ENCODE measurements around the gene DPH6. TPM values are rescaled to one million over a fixed set of nuclear protein-coding genes. Genes with fewer than 3 reads are reported as not detected.
A peak's percentile ranks its signal among the peaks of the same experiment; 100 is the strongest.

DPH6 gene
- total and polyA plus RNA-seq, 2 experiments from 2014 or later: 14.2 to 28.6 TPM

DNA sequence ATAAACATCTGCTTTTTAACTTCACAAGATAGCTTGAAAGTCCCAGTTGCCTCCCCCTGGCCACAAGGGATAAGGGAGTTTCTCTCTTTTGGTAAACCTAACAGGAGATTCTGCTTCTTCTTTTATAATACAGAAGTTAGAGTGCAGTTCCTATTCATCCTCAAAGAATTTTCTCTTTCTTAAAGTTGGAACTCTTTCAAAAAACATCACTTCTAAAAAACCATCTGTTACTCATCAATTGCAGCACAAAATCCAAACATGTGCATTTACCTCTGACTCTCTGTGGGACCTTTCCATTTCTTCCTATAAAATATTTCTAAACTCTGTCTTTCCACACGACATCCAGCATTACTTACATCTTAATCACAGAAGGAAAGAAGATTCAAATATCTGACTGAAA lies 5.1 kb downstream of the DPH6 start:
- no peaks in the 10 kb centered on the region for H3K9me2 ChIP-seq (ENCODE audit: insufficient read depth)
- no peaks in the 10 kb centered on the region for H3K9me3 ChIP-seq (ENCODE audit: low read depth)
- TF ChIP-seq EZH2phosphoT487 (IDR thresholded peaks at IDR 0.05; ENCODE audit: insufficient read depth, low read depth) (no peak), EZH2 (IDR thresholded peaks at IDR 0.05; ENCODE audit: insufficient read depth, poor library complexity, severe bottlenecking) (no peak)
- H3K27ac ChIP-seq: peak overlapping the region; percentile 47
- H3K9ac ChIP-seq: no peak overlapping the region
- H3K27me3 ChIP-seq (replicated peaks; ENCODE audit: insufficient read depth): no peaks in the 10 kb centered on the region
- peaks cover 26% of the 10 kb centered on the region for H3K4me1 ChIP-seq (ENCODE audit: insufficient read depth)
- peak overlapping the region; percentile 55 for H3K4me2 ChIP-seq (ENCODE audit: unreplicated experiment)
- 0 to 4% methylated on average over 1 of the region's 1 CpG for WGBS, 2 experiments (ENCODE audit: low coverage in 1 of 2, low lambda C conversion rate in 2 of 2, missing lambda C conversion rate in 2 of 2)
- H2AFZ ChIP-seq: no peak overlapping the region
- peaks cover 31% of the 10 kb centered on the region for H3F3A ChIP-seq (ENCODE audit: insufficient read depth)
- no peaks in the 10 kb centered on the region for H4K20me1 ChIP-seq (ENCODE audit: insufficient read depth)
- peak; percentile 85 for DNase-seq
- 0 out of 2 replicates have a peak, but pooled peaks cover 15% of the 10 kb centered on the region for H3K36me3 ChIP-seq (ENCODE audit: low read depth)
- H3K4me3 ChIP-seq: peak overlapping the region; percentile 25
- H3K79me2 ChIP-seq (ENCODE audit: insufficient read depth): 0 out of 2 replicates have a peak, but pooled peaks cover 9% of the 10 kb centered on the region
- in situ Hi-C loops (cut with MboI): no loop called here

DNA sequence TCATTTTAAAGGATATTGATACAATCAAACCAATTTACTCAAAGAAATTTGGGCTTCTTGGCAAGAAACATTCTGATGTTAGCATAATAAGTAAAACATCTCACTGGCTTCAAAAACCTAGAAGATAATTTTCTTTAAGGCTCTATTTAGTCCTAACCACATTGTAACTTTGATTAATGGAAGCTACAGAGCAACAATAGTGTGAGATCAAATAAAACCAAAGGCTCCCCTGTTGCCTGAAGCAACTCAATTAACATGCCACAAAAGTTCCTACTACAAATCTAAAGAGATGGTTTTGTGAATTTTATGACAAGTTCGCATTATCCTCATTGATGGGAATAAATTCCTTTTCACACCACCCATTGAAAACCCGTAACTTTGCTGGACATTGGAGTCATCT lies 5.9 kb downstream of the DPH6 start:
- Histone ChIP-seq H3K9me3 (ENCODE audit: low read depth) (no peaks in the 10 kb centered on the region), H3K4me2 (ENCODE audit: unreplicated experiment) (peak overlapping the region; percentile 55), H4K20me1 (ENCODE audit: insufficient read depth) (no peaks in the 10 kb centered on the region), H3K9ac (no peak overlapping the region), H3K79me2 (ENCODE audit: insufficient read depth) (0 out of 2 replicates have a peak, but pooled peaks cover 9% of the 10 kb centered on the region), H3F3A (ENCODE audit: insufficient read depth) (peaks cover 26% of the 10 kb centered on the region), H3K9me2 (ENCODE audit: insufficient read depth) (no peaks in the 10 kb centered on the region), H3K36me3 (ENCODE audit: low read depth) (0 out of 2 replicates have a peak, but pooled peaks cover 15% of the 10 kb centered on the region), H3K4me1 (ENCODE audit: insufficient read depth) (peaks cover 24% of the 10 kb centered on the region), H3K27me3 (replicated peaks; ENCODE audit: insufficient read depth) (no peaks in the 10 kb centered on the region), H3K4me3 (no peak overlapping the region), H3K27ac (peak overlapping the region; percentile 47), H2AFZ (peak overlapping the region; percentile 17; the same call in 1 of the 2 replicates)
- in situ Hi-C loops (cut with MboI): no loop called here
- TF ChIP-seq EZH2 (IDR thresholded peaks at IDR 0.05; ENCODE audit: insufficient read depth, poor library complexity, severe bottlenecking): no peak
- TF ChIP-seq EZH2phosphoT487 (IDR thresholded peaks at IDR 0.05; ENCODE audit: insufficient read depth, low read depth): no peak
- 64 to 70% methylated on average over 2 of the region's 2 CpGs for WGBS, 2 experiments (ENCODE audit: low coverage in 1 of 2, low lambda C conversion rate in 2 of 2, missing lambda C conversion rate in 2 of 2)
- DNase-seq: no peak

DNA sequence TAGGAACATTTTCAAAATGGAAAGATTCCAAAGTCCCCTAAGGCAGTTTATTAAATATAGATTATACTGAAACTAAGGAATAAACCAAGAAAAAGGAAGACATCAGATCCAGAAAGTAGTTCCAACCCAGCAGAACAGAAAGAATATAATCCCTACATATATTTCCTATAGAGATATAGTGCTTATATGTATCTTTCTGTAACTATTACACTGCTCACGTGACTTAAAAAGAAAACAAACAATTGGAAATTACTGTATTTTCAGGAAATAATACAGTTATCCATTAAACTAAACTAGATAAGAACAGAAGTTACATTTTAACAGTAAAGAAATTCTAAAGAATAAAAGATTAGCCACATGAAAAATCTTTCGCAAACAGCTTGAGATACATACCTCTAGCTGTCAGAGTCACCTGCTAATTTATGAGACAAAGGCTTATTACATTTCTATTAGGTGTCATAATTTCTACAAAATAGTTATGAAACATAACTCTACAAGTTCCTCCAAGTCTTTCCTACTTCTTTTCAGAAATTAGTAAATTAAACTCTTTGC lies 10.5 kb downstream of the DPH6 start:
- in situ Hi-C loops (cut with MboI): no loop called here
- TF ChIP-seq EZH2 (IDR thresholded peaks at IDR 0.05; ENCODE audit: insufficient read depth, poor library complexity, severe bottlenecking): no peak
- no peak for TF ChIP-seq EZH2phosphoT487 (IDR thresholded peaks at IDR 0.05; ENCODE audit: insufficient read depth, low read depth)
- WGBS, 2 experiments (ENCODE audit: low coverage in 1 of 2, low lambda C conversion rate in 2 of 2, missing lambda C conversion rate in 2 of 2): 70 to 82% methylated on average over 2 of the region's 2 CpGs

DNA sequence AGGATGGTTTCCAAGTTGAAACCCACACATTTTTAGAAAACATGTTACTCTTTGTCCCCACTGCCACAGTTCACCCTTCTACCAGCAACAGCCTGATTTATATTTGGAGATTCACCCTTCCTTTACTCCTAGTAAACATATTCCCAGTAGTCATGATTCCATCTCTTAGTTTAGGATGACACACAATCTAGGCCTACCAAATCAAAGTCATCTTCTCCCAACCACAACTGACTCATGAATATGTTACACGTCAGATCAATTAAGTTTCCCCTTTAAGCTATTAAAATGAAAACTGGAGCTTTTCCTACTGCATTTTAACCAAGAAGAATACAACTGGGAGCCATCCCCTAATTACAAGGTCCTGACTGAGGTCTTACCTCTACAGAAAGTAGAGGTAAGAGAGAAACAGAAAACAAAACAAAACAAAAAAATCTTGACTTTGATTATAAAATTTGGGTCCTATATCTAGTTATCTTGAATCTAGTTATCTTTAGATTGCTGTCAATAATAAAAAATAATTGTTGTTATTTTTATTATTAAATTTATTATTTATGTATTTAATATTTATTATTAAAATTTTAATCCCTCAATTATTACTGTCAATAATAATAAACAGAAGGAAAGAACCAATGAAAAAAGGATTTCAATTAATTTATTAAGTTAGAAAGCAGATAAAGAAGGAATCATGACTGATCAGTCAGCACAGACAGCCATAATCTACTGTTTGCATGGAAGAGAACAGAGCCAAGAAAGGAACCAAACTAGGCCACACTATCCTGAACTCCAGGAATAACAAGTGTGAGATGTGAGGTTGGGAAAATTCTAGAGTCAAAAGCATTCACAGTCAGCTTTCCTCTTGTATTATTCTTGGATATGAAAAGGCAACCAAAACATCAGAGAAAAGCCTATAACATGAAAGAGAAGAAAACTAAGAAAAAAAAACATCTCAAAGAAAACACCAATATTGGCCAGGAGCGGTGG lies 12.5 kb downstream of the DPH6 start:
- TF ChIP-seq EZH2phosphoT487 (IDR thresholded peaks at IDR 0.05; ENCODE audit: insufficient read depth, low read depth) (no peak), EZH2 (IDR thresholded peaks at IDR 0.05; ENCODE audit: insufficient read depth, poor library complexity, severe bottlenecking) (no peak)
- H3K36me3 ChIP-seq (ENCODE audit: low read depth): 0 out of 2 replicates have a peak, but pooled peaks cover 15% of the 10 kb centered on the region
- H3K9ac ChIP-seq: no peak overlapping the region
- 50 to 52% methylated on average over 2 of the region's 2 CpGs for WGBS, 2 experiments (ENCODE audit: low coverage in 1 of 2, low lambda C conversion rate in 2 of 2, missing lambda C conversion rate in 2 of 2)
- H3K9me2 ChIP-seq (ENCODE audit: insufficient read depth): no peaks in the 10 kb centered on the region
- no peak overlapping the region for H3K4me3 ChIP-seq
- in situ Hi-C loops (cut with MboI): no loop called here
- no peaks in the 10 kb centered on the region for H3F3A ChIP-seq (ENCODE audit: insufficient read depth)
- H4K20me1 ChIP-seq (ENCODE audit: insufficient read depth): no peaks in the 10 kb centered on the region
- H2AFZ ChIP-seq: no peak overlapping the region
- peak; percentile 88 for DNase-seq
- H3K9me3 ChIP-seq (ENCODE audit: low read depth): no peaks in the 10 kb centered on the region
- H3K27me3 ChIP-seq (replicated peaks; ENCODE audit: insufficient read depth): no peaks in the 10 kb centered on the region
- H3K27ac ChIP-seq: peak overlapping the region; percentile 49
- H3K4me1 ChIP-seq (ENCODE audit: insufficient read depth): peaks cover 8% of the 10 kb centered on the region
- H3K79me2 ChIP-seq (ENCODE audit: insufficient read depth): no peaks in the 10 kb centered on the region
- peak overlapping the region; percentile 50 for H3K4me2 ChIP-seq (ENCODE audit: unreplicated experiment)

More for the DNA sequence above, 10.5 kb downstream of the DPH6 start:
- Histone ChIP-seq H4K20me1 (ENCODE audit: insufficient read depth) (no peaks in the 10 kb centered on the region), H2AFZ (no peak overlapping the region), H3K27ac (no peak overlapping the region), H3K9me3 (ENCODE audit: low read depth) (no peaks in the 10 kb centered on the region), H3F3A (ENCODE audit: insufficient read depth) (peaks cover 8% of the 10 kb centered on the region), H3K4me1 (ENCODE audit: insufficient read depth) (peaks cover 16% of the 10 kb centered on the region), H3K9ac (no peak overlapping the region), H3K36me3 (ENCODE audit: low read depth) (0 out of 2 replicates have a peak, but pooled peaks cover 15% of the 10 kb centered on the region), H3K4me3 (no peak overlapping the region), H3K27me3 (replicated peaks; ENCODE audit: insufficient read depth) (no peaks in the 10 kb centered on the region), H3K79me2 (ENCODE audit: insufficient read depth) (no peaks in the 10 kb centered on the region), H3K4me2 (ENCODE audit: unreplicated experiment) (no peak overlapping the region), H3K9me2 (ENCODE audit: insufficient read depth) (no peaks in the 10 kb centered on the region)
- DNase-seq: no peak
